ENCODE data around the gene DLX1.
A peak's percentile ranks its signal among the peaks of the same experiment; 100 is the strongest.

DLX1 gene

GRCh38 chr2:172079838-172080640, 5.3 kb upstream of the DLX1 start:
- H3K27me3 ChIP-seq (ENCODE audit: control insufficient read depth in 2 of 2, insufficient read depth in 2 of 2, low read length in 2 of 2) = peaks cover 46 to 55% of the 10 kb centered on the region in 2 donors
- no peak overlapping the region for H3K9ac ChIP-seq (ENCODE audit: low read depth in 1 of 2, low read length in 2 of 2)
- peaks cover 9 to 15% of the 10 kb centered on the region in 2 donors for H3K4me1 ChIP-seq (ENCODE audit: control insufficient read depth in 2 of 2, insufficient read depth in 2 of 2, low read length in 2 of 2)
- H3K27ac ChIP-seq (ENCODE audit: low read depth in 2 of 2, low read length in 2 of 2) = no peak overlapping the region
- H3K36me3 ChIP-seq (ENCODE audit: control insufficient read depth in 2 of 2, insufficient read depth in 2 of 2, low read length in 2 of 2) = no peaks in the 10 kb centered on the region
- no peak overlapping the region for H3K4me3 ChIP-seq (ENCODE audit: low read length in 2 of 2)
- no peaks in the 10 kb centered on the region for H3K9me3 ChIP-seq (ENCODE audit: control insufficient read depth in 2 of 2, low read length in 2 of 2)

DNA sequence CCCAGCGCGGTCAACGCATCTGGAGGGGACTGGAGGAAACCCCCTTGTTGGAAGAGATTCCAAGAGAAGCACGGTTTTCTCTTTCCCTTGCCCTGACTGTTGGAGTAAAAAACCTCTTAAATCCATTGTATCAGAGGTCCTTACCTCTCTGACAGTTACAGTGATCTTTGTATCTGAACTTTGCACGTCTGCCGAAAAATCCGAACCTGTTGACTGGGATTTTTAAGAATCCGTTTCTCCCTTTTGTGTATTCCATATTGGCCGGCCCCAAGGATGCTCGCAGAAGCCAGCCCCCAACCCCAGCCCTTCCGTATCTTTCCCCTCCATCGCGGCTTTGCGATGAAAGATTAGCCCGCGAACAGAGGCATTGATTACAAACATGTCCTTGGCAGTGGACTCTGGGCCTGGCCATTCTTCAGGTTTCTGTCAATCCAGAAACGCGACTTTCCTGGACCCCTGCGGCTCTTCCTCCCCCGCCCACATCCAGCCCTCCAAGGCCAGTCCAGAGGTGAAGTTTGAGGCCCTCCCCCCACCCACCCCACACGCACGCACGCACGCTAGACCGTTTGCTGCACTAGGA, 4.6 kb upstream of the DLX1 start:
- peaks cover 50 to 62% of the 10 kb centered on the region in 2 donors for H3K27me3 ChIP-seq (ENCODE audit: control insufficient read depth in 2 of 2, insufficient read depth in 2 of 2, low read length in 2 of 2)
- H3K9ac ChIP-seq (ENCODE audit: low read depth in 1 of 2, low read length in 2 of 2) = no peak overlapping the region
- no peak overlapping the region for H3K4me3 ChIP-seq (ENCODE audit: low read length in 2 of 2)

DNA sequence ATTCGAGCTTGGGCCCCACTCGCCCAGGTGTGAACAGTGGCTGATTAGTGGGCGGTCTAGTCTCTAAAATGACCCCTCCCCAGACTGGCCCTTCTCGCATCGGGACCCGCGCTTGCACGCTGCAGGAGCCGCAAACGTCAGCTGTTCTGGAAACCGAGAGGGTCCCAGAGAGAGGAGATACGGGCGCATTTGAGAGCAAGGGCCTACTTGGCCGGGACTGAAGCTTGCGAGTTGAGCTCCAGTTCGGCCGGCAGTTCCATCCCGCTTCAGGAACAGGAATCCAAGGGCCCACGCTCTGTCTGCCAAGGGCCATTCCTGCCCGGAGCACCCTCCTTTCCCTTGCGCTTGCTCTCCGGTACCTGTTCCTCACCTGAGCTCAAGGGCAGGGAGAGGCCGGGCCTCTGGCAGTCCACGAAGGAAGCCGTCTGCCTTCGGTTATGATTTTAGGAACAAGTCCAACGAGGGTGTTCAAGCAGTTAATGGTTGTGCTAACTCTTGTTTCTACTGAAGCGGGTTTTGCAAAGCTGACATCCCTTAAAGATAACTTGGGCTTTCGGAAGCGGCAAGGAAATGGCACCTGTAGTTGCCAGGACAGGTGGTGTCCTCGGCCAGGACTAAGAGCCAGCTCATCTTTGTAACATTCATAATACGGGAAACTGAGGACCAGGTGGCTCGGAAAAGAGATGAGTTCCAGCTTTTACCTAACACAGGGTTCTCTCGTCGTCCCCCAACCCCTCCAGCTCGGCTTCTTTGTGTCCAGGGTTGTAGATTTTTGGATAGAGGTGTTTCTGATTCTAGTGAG, 3.9 kb upstream of the DLX1 start:
- H3K27ac ChIP-seq (ENCODE audit: low read depth in 2 of 2, low read length in 2 of 2) = no peak overlapping the region
- peaks cover 56 to 69% of the 10 kb centered on the region in 2 donors for H3K27me3 ChIP-seq (ENCODE audit: control insufficient read depth in 2 of 2, insufficient read depth in 2 of 2, low read length in 2 of 2)
- H3K4me1 ChIP-seq (ENCODE audit: control insufficient read depth in 2 of 2, insufficient read depth in 2 of 2, low read length in 2 of 2) = peaks cover 16 to 22% of the 10 kb centered on the region in 2 donors
- no peaks in the 10 kb centered on the region for H3K36me3 ChIP-seq (ENCODE audit: control insufficient read depth in 2 of 2, insufficient read depth in 2 of 2, low read length in 2 of 2)
- H3K9me3 ChIP-seq (ENCODE audit: control insufficient read depth in 2 of 2, low read length in 2 of 2) = no peaks in the 10 kb centered on the region
- no peak overlapping the region for H3K4me3 ChIP-seq (ENCODE audit: low read length in 2 of 2)
- no peak overlapping the region for H3K9ac ChIP-seq (ENCODE audit: low read depth in 1 of 2, low read length in 2 of 2)

More for the DNA sequence above, 4.6 kb upstream of the DLX1 start:
- peaks cover 16 to 21% of the 10 kb centered on the region in 2 donors for H3K4me1 ChIP-seq (ENCODE audit: control insufficient read depth in 2 of 2, insufficient read depth in 2 of 2, low read length in 2 of 2)
- H3K27ac ChIP-seq (ENCODE audit: low read depth in 2 of 2, low read length in 2 of 2) = no peak overlapping the region
- no peaks in the 10 kb centered on the region for H3K36me3 ChIP-seq (ENCODE audit: control insufficient read depth in 2 of 2, insufficient read depth in 2 of 2, low read length in 2 of 2)
- no peaks in the 10 kb centered on the region for H3K9me3 ChIP-seq (ENCODE audit: control insufficient read depth in 2 of 2, low read length in 2 of 2)

- Histone ChIP-seq H3K4me1 (ENCODE audit: control insufficient read depth in 2 of 2, insufficient read depth in 2 of 2, low read length in 2 of 2) (peaks cover 18 to 22% of the 10 kb centered on the region in 2 donors), H3K36me3 (ENCODE audit: control insufficient read depth in 2 of 2, insufficient read depth in 2 of 2, low read length in 2 of 2) (no peaks in the 10 kb centered on the region), H3K27ac (ENCODE audit: low read depth in 2 of 2, low read length in 2 of 2) (no peak overlapping the region), H3K9ac (ENCODE audit: low read depth in 1 of 2, low read length in 2 of 2) (no peak overlapping the region), H3K9me3 (ENCODE audit: control insufficient read depth in 2 of 2, low read length in 2 of 2) (no peaks in the 10 kb centered on the region), H3K27me3 (ENCODE audit: control insufficient read depth in 2 of 2, insufficient read depth in 2 of 2, low read length in 2 of 2) (peaks cover 65 to 78% of the 10 kb centered on the region in 2 donors), H3K4me3 (ENCODE audit: low read length in 2 of 2) (no peak overlapping the region)
These were observed 3.0 kb upstream of the DLX1 start for GRCh38 chr2:172082105-172082943.

DNA sequence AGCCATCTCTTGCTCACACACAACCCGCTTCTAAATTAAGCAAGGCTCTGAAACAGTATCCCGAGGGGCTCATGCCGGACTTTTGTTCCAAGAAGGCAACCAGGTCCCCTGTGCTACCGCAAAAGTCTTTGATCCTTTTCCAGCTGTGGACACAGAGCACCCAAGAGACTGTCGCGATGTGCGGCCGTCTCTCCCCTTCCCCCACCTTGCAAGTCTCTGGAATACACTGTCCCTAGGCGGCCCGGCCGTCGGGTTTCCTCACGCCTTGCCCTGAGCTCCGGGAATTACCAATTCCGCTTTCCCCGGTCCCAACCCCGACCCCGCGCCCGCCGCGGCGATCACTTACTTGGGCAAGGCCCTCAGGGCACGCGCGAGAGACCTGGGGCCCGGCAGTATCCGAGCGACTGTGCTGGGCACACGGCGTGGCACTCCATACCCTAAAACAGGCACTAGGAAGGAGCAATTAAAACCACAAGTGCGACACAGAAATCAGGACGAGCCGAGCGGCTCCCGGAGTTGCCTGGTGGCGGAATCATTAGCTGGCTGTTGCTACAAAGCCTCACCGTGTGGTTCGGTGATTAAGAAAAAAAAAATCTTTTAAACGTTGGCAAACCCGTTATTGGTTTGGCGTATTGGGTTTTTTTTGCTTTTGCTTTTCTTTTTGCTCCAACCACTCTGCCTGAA, 2.2 kb upstream of the DLX1 start:
- peaks cover 18 to 22% of the 10 kb centered on the region in 2 donors for H3K4me1 ChIP-seq (ENCODE audit: control insufficient read depth in 2 of 2, insufficient read depth in 2 of 2, low read length in 2 of 2)
- peak overlapping the region in 1 of 2 donors; percentile 22 for H3K4me3 ChIP-seq (ENCODE audit: low read length in 2 of 2)
- peaks cover 73 to 86% of the 10 kb centered on the region in 2 donors for H3K27me3 ChIP-seq (ENCODE audit: control insufficient read depth in 2 of 2, insufficient read depth in 2 of 2, low read length in 2 of 2)
- no peak overlapping the region for H3K9ac ChIP-seq (ENCODE audit: low read depth in 1 of 2, low read length in 2 of 2)
- H3K9me3 ChIP-seq (ENCODE audit: control insufficient read depth in 2 of 2, low read length in 2 of 2) = no peaks in the 10 kb centered on the region
- no peak overlapping the region for H3K27ac ChIP-seq (ENCODE audit: low read depth in 2 of 2, low read length in 2 of 2)
- no peaks in the 10 kb centered on the region for H3K36me3 ChIP-seq (ENCODE audit: control insufficient read depth in 2 of 2, insufficient read depth in 2 of 2, low read length in 2 of 2)

DNA sequence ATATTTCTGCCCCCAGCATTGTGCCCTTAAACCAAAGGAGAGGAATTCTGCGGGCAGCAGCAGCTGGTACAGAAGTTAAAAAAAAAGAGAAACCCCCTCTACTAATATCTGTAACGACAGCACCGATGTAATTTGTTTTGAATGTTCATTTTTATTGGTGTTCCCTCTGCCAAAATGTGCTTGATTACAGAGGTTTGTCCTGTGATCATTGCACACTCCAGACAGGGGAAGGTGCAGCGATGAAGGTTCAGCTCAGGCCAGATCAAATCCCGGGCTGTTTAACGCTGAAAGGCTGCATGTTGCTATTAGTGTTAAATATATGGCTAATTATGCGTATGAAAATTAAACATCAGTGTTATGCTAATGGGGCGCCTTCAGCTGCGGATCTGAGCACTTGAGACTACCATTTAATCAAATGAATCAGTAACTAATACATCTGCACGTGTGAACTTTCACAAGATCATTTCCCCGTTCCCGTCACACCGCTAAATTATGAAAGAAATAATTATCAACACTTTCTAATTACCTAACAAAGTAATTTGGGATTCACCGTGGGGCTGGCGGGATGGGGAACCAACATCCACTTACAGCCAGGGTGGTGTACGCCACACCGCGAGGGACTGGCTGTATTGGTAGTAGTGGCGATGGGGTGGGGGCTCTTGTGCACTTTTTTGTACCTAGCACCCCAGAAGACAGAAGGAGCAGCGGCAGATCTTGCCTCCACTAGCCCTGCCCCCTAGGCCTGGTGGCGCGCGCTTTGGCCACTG, 1.5 kb upstream of the DLX1 start:
- no peak overlapping the region for H3K27ac ChIP-seq (ENCODE audit: low read depth in 2 of 2, low read length in 2 of 2)
- no peak overlapping the region for H3K4me3 ChIP-seq (ENCODE audit: low read length in 2 of 2)
- H3K27me3 ChIP-seq (ENCODE audit: control insufficient read depth in 2 of 2, insufficient read depth in 2 of 2, low read length in 2 of 2) = peaks cover 80 to 93% of the 10 kb centered on the region in 2 donors
- no peaks in the 10 kb centered on the region for H3K9me3 ChIP-seq (ENCODE audit: control insufficient read depth in 2 of 2, low read length in 2 of 2)
- no peak overlapping the region for H3K9ac ChIP-seq (ENCODE audit: low read depth in 1 of 2, low read length in 2 of 2)
- peaks cover 18 to 22% of the 10 kb centered on the region in 2 donors for H3K4me1 ChIP-seq (ENCODE audit: control insufficient read depth in 2 of 2, insufficient read depth in 2 of 2, low read length in 2 of 2)
- no peaks in the 10 kb centered on the region for H3K36me3 ChIP-seq (ENCODE audit: control insufficient read depth in 2 of 2, insufficient read depth in 2 of 2, low read length in 2 of 2)

DNA sequence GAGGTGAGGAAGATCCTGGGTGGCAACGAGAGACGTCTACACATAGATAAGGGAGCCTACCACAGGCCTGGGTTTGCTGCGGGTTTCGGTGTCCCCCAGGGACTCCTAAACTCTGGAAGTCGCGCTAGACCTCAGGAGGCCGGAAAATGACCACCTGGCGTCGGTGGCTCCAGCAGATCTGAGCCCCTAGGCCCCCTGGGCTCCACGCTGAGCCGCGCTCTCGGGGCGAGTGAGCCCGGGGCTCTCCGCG, 987 bp upstream of the DLX1 start:
- Histone ChIP-seq H3K9ac (ENCODE audit: low read depth in 1 of 2, low read length in 2 of 2) (no peak overlapping the region), H3K27ac (ENCODE audit: low read depth in 2 of 2, low read length in 2 of 2) (no peak overlapping the region), H3K4me1 (ENCODE audit: control insufficient read depth in 2 of 2, insufficient read depth in 2 of 2, low read length in 2 of 2) (peaks cover 18 to 22% of the 10 kb centered on the region in 2 donors), H3K36me3 (ENCODE audit: control insufficient read depth in 2 of 2, insufficient read depth in 2 of 2, low read length in 2 of 2) (no peaks in the 10 kb centered on the region), H3K9me3 (ENCODE audit: control insufficient read depth in 2 of 2, low read length in 2 of 2) (no peaks in the 10 kb centered on the region), H3K27me3 (ENCODE audit: control insufficient read depth in 2 of 2, insufficient read depth in 2 of 2, low read length in 2 of 2) (peaks cover 84 to 96% of the 10 kb centered on the region in 2 donors), H3K4me3 (ENCODE audit: low read length in 2 of 2) (peak overlapping the region; percentile 51 to 64)

- peak overlapping the region; percentile 51 to 64 for H3K4me3 ChIP-seq (ENCODE audit: low read length in 2 of 2)
- peaks cover 88 to 99% of the 10 kb centered on the region in 2 donors for H3K27me3 ChIP-seq (ENCODE audit: control insufficient read depth in 2 of 2, insufficient read depth in 2 of 2, low read length in 2 of 2)
- no peak overlapping the region for H3K9ac ChIP-seq (ENCODE audit: low read depth in 1 of 2, low read length in 2 of 2)
- H3K9me3 ChIP-seq (ENCODE audit: control insufficient read depth in 2 of 2, low read length in 2 of 2) = no peaks in the 10 kb centered on the region
- no peak overlapping the region for H3K27ac ChIP-seq (ENCODE audit: low read depth in 2 of 2, low read length in 2 of 2)
- H3K36me3 ChIP-seq (ENCODE audit: control insufficient read depth in 2 of 2, insufficient read depth in 2 of 2, low read length in 2 of 2) = no peaks in the 10 kb centered on the region
- H3K4me1 ChIP-seq (ENCODE audit: control insufficient read depth in 2 of 2, insufficient read depth in 2 of 2, low read length in 2 of 2) = peaks cover 18 to 22% of the 10 kb centered on the region in 2 donors
These were observed 455 bp upstream of the DLX1 start for GRCh38 chr2:172084645-172085459.
